GM12878 (cell line): Measurements from ENCODE around the gene KCTD16. TPM values are rescaled to one million over a fixed set of nuclear protein-coding genes. Genes with fewer than 3 reads are reported as not detected.

Experiments used
- ATAC-seq: fragments of 200-7000 bp; cut with Tn5 transposase; 3 replicates; pipeline ENCODE4 v1.9.1; 2020; ENCODE audit warnings: mild to moderate bottlenecking, moderate library complexity
- BruUV-seq: library from RNA; stranded (reverse); fragments of 400-500 nt; replicated peaks from 2 replicates; lab custom pipeline; 2021; lab: Mats Ljungman, UMichigan
- CTCF ChIA-PET: fragments of 300-600 bp; sonication (Branson Sonifier 250); formaldehyde crosslinking; extraction: SDS; loops from one replicate; lab custom pipeline; 2021; ENCODE audit warnings: inconsistent platforms; lab: Yijun Ruan, JAX
- POLR2A ChIA-PET: fragments of 350-600 bp; formaldehyde crosslinking; extraction: SDS; loops from one replicate; lab custom pipeline; 2021; ENCODE audit warnings: inconsistent platforms; lab: Charles Lee
- RAD21 ChIA-PET: fragments of 300-600 bp; sonication (Branson Sonifier 250); formaldehyde crosslinking; loops from one replicate; lab custom pipeline; 2023; ENCODE audit warnings: antibody characterized with exemption; ENCODE audit not compliant: unreplicated experiment; lab: Charles Lee
- SMC1A ChIA-PET: fragments of 300-600 bp; sonication (Branson Sonifier 250); formaldehyde crosslinking; loops from one replicate; lab custom pipeline; 2023; ENCODE audit not compliant: unreplicated experiment, uncharacterized antibody; lab: Charles Lee
- DNase-seq: peaks from one replicate; pipeline ENCODE4 v3.0.0-alpha.2; 2011; ENCODE audit warnings: low read depth, low spot score
- FAIRE-seq: peaks from 3 replicates; lab custom pipeline; 2011; peaks lifted over from hg19 to GRCh38; lab: Jason Lieb, UNC
- H2AFZ ChIP-seq: 2 replicates; pipeline ENCODE4 v1.6.0; 2011; ENCODE audit warnings: low read depth, low read length, control low read depth; ENCODE audit not compliant: control insufficient read depth
- H3K27ac ChIP-seq: 2 replicates; pipeline ENCODE4 v1.5.1; 2011; ENCODE audit warnings: control low read depth; ENCODE audit not compliant: control insufficient read depth, insufficient read depth
- H3K27me3 ChIP-seq, 2 experiments: replicated peaks in 1 of 2; 2 replicates each; pipeline versions ENCODE4 v1.6.0 to v1.6.1; 2011; ENCODE audit warnings: low read length in 1 of 2; ENCODE audit not compliant: control insufficient read depth in 2 of 2, insufficient read depth in 2 of 2
- H3K36me3 ChIP-seq, 2 experiments: 2 replicates each; pipeline ENCODE4 v1.5.1; 2011; ENCODE audit warnings: low read length in 1 of 2; ENCODE audit not compliant: control insufficient read depth in 2 of 2, insufficient read depth in 2 of 2
- H3K4me1 ChIP-seq: 2 replicates; pipeline ENCODE4 v1.6.1; 2011; ENCODE audit warnings: mild to moderate bottlenecking, low read length, moderate library complexity, mixed read lengths; ENCODE audit not compliant: control insufficient read depth, insufficient read depth
- H3K4me2 ChIP-seq: 2 replicates; pipeline ENCODE4 v1.6.0; 2011; ENCODE audit warnings: control low read depth; ENCODE audit not compliant: control insufficient read depth, insufficient read depth
- H3K4me3 ChIP-seq: fragments of 200-600 bp; sonication (generic); 2 replicates; pipeline ENCODE4 v1.5.1; 2016
- H3K79me2 ChIP-seq: 2 replicates; pipeline ENCODE4 v1.6.0; 2011; ENCODE audit warnings: low read length; ENCODE audit not compliant: control insufficient read depth, insufficient read depth
- H3K9ac ChIP-seq: 2 replicates; pipeline ENCODE4 v1.8.0; 2011; ENCODE audit warnings: low read length, control low read depth, mixed read lengths; ENCODE audit not compliant: control insufficient read depth, insufficient read depth
- H3K9me3 ChIP-seq: replicated peaks from 3 replicates; pipeline ENCODE4 v1.5.1; 2011; ENCODE audit warnings: mild to moderate bottlenecking, low read length; ENCODE audit not compliant: control insufficient read depth, insufficient read depth
- H4K20me1 ChIP-seq: 2 replicates; pipeline ENCODE4 v1.6.0; 2011; ENCODE audit not compliant: control insufficient read depth, insufficient read depth
- ATF2 ChIP-seq: IDR thresholded peaks from 2 replicates; pipeline ENCODE4 v1.6.1; 2012; ENCODE audit warnings: low read length, inconsistent platforms
- EGR1 ChIP-seq, 2 experiments: IDR thresholded peaks; 1 replicate in 1 of 2; 2 replicates in 1 of 2; pipeline ENCODE4 v1.6.1; 2011 to 2012; ENCODE audit warnings: low read depth in 2 of 2, low read length in 2 of 2, borderline replicate concordance in 1 of 2, mild to moderate bottlenecking in 1 of 2, moderate library complexity in 1 of 2
- MLLT1 ChIP-seq: fragments of 450-650 bp; IDR thresholded peaks from 2 replicates; pipeline ENCODE4 v1.6.1; 2016; ENCODE audit warnings: mild to moderate bottlenecking
- NFIC ChIP-seq: IDR thresholded peaks from 2 replicates; pipeline ENCODE4 v1.6.1; 2012; ENCODE audit warnings: low read depth, mild to moderate bottlenecking, inconsistent platforms, low read length, moderate library complexity
- POU2F2 ChIP-seq: IDR thresholded peaks from 3 replicates; pipeline ENCODE4 v1.6.1; 2011; ENCODE audit warnings: low read depth, mild to moderate bottlenecking, low read length, borderline replicate concordance
- SMARCA5 ChIP-seq: fragments of 450-650 bp; IDR thresholded peaks from 2 replicates; pipeline ENCODE4 v1.6.1; 2017; ENCODE audit warnings: mild to moderate bottlenecking
- ZSCAN29 ChIP-seq: fragments of 450-650 bp; IDR thresholded peaks from 2 replicates; pipeline ENCODE4 v1.6.1; 2017; ENCODE audit warnings: mild to moderate bottlenecking, moderate library complexity
- WGBS: methylation state at CpG from one replicate; pipeline ENCODE4 v1.1.6; 2016; ENCODE audit warnings: low lambda C conversion rate; ENCODE audit not compliant: insufficient replicate concordance, insufficient coverage; ENCODE audit errors: missing lambda C conversion rate; 5-methylcytosine and 5-hydroxymethylcytosine counted together
- in situ Hi-C: fragments of 300-500 bp; cut with MboI; formaldehyde crosslinking; loops from 9 replicates; pipeline ENCODE4 v1.14.3; 2018; ENCODE audit warnings: mixed read lengths
- intact Hi-C: fragments of 100-400 bp; cut with micrococcal nuclease; formaldehyde crosslinking; loops from one replicate; pipeline ENCODE4 v1.14.2; 2022; ENCODE audit not compliant: unreplicated experiment
- polyA plus RNA-seq, 11 experiments: library from polyadenylated mRNA; depleted of rRNA in 4 of 11; unstranded in 6 of 11; stranded (reverse) in 5 of 11; fragments of >200 nt; fragmentation: Nextera tagmentation in 4 of 11; fragmentation: Illumina TruSeq in 1 of 11; extraction: Ambion mirVana in 4 of 11; extraction: Trizol in 1 of 11; gene quantifications; 1 replicate in 1 of 11; 2 replicates in 10 of 11; pipeline versions ENCODE4 v1.2.1 to v1.2.3, GENCODE V29; 2011 to 2016; ENCODE audit warnings: inconsistent platforms in 2 of 11, missing spikeins in 2 of 11, low read depth in 1 of 11
- total RNA-seq, 4 experiments: library from RNA; depleted of rRNA in 3 of 4; stranded (reverse); fragments of >200 nt in 3 of 4; fragmentation: Illumina TruSeq in 1 of 4; extraction: Trizol in 1 of 4; gene quantifications; 2 replicates each; pipeline versions ENCODE4 v1.2.1 to v1.2.3, GENCODE V29; 2013 to 2021

KCTD16 gene
- total and polyA plus RNA-seq, 10 of the 15 experiments (the other 5 are each of a cell fraction or from before 2014, with no cell fraction given), result 0.03 to 0.10 (median 0.06) TPM; not detected in 3

DNA sequence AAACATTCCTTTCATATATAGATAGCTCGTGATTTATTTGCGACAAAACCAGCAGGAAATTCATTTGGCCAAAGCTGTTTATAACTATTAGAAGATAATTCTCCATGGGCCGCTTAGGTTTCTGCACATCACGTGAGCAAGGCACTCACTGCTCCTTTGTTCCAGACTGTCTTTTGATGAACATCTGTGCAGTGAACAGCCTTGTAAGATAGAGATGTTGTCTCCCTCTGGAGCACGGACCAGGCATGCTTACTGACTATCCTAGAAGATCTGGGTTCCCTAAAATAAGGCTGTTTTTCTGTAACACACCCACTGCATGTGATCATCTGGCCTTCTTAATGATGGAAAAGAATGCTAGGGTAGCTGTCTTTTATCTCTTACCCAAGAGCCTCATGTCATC is 31.1 kb upstream of the KCTD16 start:
- ATAC-seq, result no peak
- Histone ChIP-seq H3K79me2 (no peaks in the 10 kb centered on the region), H3K4me3 (no peak overlapping the region), H3K27ac (no peak overlapping the region), H3K4me1 (peaks cover 11% of the 10 kb centered on the region), H3K4me2 (no peak overlapping the region), H3K9me3 (no peaks in the 10 kb centered on the region), H2AFZ (no peak overlapping the region), H4K20me1 (no peaks in the 10 kb centered on the region), H3K36me3 (no peaks in the 10 kb centered on the region), H3K27me3 (no peaks in the 10 kb centered on the region; a peak in 1 of 4 replicates), H3K9ac (no peak overlapping the region)
- intact Hi-C loops, result no loop called here
- SMC1A ChIA-PET, result interaction anchor here (1.0 to 2.1 kb wide), 9 partner anchors 8 to 1214 kb away, joined by 3 to 6 read pairs (median 3); no protein-coding TSS in a partner anchor
- no TSS peak for BruUV-seq
- 84% methylated on average over 5 of the region's 5 CpGs for WGBS
- TF ChIP-seq ZSCAN29 (no peak), MLLT1 (no peak), SMARCA5 (no peak), NFIC (no peak), POU2F2 (no peak), ATF2 (no peak), EGR1 (IDR thresholded peaks at IDR 0.05; ENCODE audit: borderline replicate concordance in 1 of 2, low read depth in 2 of 2, low read length in 2 of 2) (no peak)
- no peak for DNase-seq
- in situ Hi-C loops, result no loop called here
- POLR2A ChIA-PET, result interaction anchor here (0.6 kb wide), 2 partner anchors 979 to 1192 kb away, joined by 3 to 10 read pairs; no protein-coding TSS in a partner anchor
- RAD21 ChIA-PET, result interaction anchor here (1.4 to 1.5 kb wide), 2 partner anchors 171 to 1218 kb away, joined by 3 to 6 read pairs; no protein-coding TSS in a partner anchor
- no peak for FAIRE-seq
- CTCF ChIA-PET, result interaction anchor here (0.8 to 2.5 kb wide), 9 partner anchors 8 to 1218 kb away, joined by 3 to 8 read pairs (median 4); no protein-coding TSS in a partner anchor
